ENCODE results near the gene CGRRF1. TPM values are rescaled to one million over a fixed set of nuclear protein-coding genes. Genes with fewer than 3 reads are reported as not detected.

CGRRF1 gene
- total and polyA plus RNA-seq, 2 of the 13 experiments (the other 11 are each of a cell fraction or from before 2014, with no cell fraction given), result 16.8 to 18.2 TPM

DNA sequence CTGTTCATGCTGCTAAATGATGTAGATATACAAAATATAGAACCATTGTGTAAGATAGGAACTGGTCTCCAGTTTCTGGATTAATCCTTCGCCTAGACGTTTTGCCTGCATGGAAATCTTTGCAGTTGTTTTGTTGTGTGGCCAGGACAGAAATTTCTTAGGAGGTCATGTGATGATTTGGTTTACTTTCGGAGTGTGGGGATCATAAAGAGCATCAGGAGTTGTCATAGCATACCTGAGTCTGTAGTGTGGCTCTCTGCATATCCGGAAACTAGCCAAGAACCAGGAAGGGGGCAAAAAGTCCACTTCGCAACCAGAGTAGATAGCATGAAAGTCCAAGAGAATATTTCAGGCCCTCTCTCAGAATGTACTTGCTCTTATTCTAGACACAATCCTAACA, 60.3 kb downstream of the CGRRF1 start:
- ChIA-PET CTCF (ENCODE audit: low intra/inter-chr PET ratio, low total read pairs) (no interaction called here), POLR2A (interaction anchor here (0.6 to 1.0 kb wide), 2 partner anchors 80 to 84 kb away, joined by 3 read pairs; no protein-coding TSS in a partner anchor)
- Histone ChIP-seq H3K4me1 (ENCODE audit: insufficient read depth, low read length) (peaks cover 44% of the 10 kb centered on the region), H3K4me2 (ENCODE audit: low read depth, low read length) (peak overlapping the region; percentile 94), H3K27me3 (ENCODE audit: control insufficient read depth in 1 of 2, insufficient read depth in 2 of 2, low read length in 2 of 2) (no peaks in the 10 kb centered on the region), H3K9ac (ENCODE audit: insufficient read depth, low read depth, low read length) (no peak overlapping the region; the same call in 1 of the 2 replicates), H4K20me1 (ENCODE audit: insufficient read depth, low read length) (peaks cover 30% of the 10 kb centered on the region), H2AFZ (ENCODE audit: low read length) (no peak overlapping the region), H3K79me2 (ENCODE audit: insufficient read depth, low read length) (peaks cover 82% of the 10 kb centered on the region), H3K9me3 (ENCODE audit: low read length) (peaks cover 10% of the 10 kb centered on the region), H3K36me3 (replicated peaks in 1 of 2; ENCODE audit: control insufficient read depth in 1 of 2, insufficient read depth in 2 of 2, low read length in 2 of 2) (peaks cover 0 to 46% of the 10 kb centered on the region in 2 experiments; a peak in 3 of 5 replicates), H3K27ac (ENCODE audit: extremely low read length, insufficient read depth, low read length) (no peak overlapping the region), H3K4me3 (replicated peaks in 1 of 3; ENCODE audit: insufficient read depth in 1 of 3, low read depth in 2 of 3, low read length in 3 of 3) (peak overlapping the region; percentile 65 to 93 (median 73); a peak in 5 of 6 replicates)
- no peak for ATAC-seq
- BruUV-seq (replicated peaks), result no TSS peak
- intact Hi-C loops (cut with micrococcal nuclease; ENCODE audit: unreplicated experiment), result loop anchor here (1.0 kb wide), 1 partner anchor 121 kb away; no protein-coding TSS in a partner anchor
- peak; percentile 60 for FAIRE-seq
- in situ Hi-C loops (cut with HindIII; ENCODE audit: extremely low pct_ligation_motif_present, low pct_unique_long_range_greater_than_20kb), result no loop called here
- no peak for TF ChIP-seq RBFOX2 (IDR thresholded peaks at IDR 0.05; ENCODE audit: low read depth, low read length)
- TF ChIP-seq ZFY (CRISPR knock-in tag; IDR thresholded peaks at IDR 0.05), result no peak
- TF ChIP-seq ZNF329 (CRISPR knock-in tag; IDR thresholded peaks at IDR 0.05; ENCODE audit: low read depth), result no peak
- no peak for TF ChIP-seq ZNF263 (CRISPR knock-in tag; IDR thresholded peaks at IDR 0.05)
- 0 out of 2 replicates have a peak, but pooled peaks have one; percentile 6 for TF ChIP-seq POLR2AphosphoS5 (IDR thresholded peaks at IDR 0.05; ENCODE audit: low read depth, low read length)
- no peak for TF ChIP-seq MEF2D (CRISPR knock-in tag; IDR thresholded peaks at IDR 0.05)
- TF ChIP-seq TEAD3 (CRISPR knock-in tag; optimal IDR thresholded peaks at IDR 0.05; ENCODE audit: borderline replicate concordance), result peak; percentile 13
- TF ChIP-seq ZNF790 (CRISPR knock-in tag; IDR thresholded peaks at IDR 0.05; ENCODE audit: borderline replicate concordance), result no peak
- no peak for TF ChIP-seq HOXD1 (CRISPR knock-in tag; IDR thresholded peaks at IDR 0.05)
- DNase-seq (ENCODE audit: low spot score), result no peak
- 65% methylated on average over 5 of the region's 5 CpGs for WGBS (ENCODE audit: low lambda C conversion rate)

Measured in HepG2 (cell line).